GM12878 (cell line): ENCODE results near the gene IFI30. TPM values are rescaled to one million over a fixed set of nuclear protein-coding genes. Genes with fewer than 3 reads are reported as not detected.

Experiments
- ATAC-seq: fragments of 200-7000 bp; cut with Tn5 transposase; 3 replicates; pipeline ENCODE4 v1.9.1; 2020; ENCODE audit warnings: mild to moderate bottlenecking, moderate library complexity
- BruUV-seq: library from RNA; stranded (reverse); fragments of 400-500 nt; replicated peaks from 2 replicates; lab custom pipeline; 2021; lab: Mats Ljungman, UMichigan
- CTCF ChIA-PET: fragments of 300-600 bp; sonication (Branson Sonifier 250); formaldehyde crosslinking; extraction: SDS; loops from one replicate; lab custom pipeline; 2021; ENCODE audit warnings: inconsistent platforms; lab: Yijun Ruan, JAX
- POLR2A ChIA-PET: fragments of 350-600 bp; formaldehyde crosslinking; extraction: SDS; loops from one replicate; lab custom pipeline; 2021; ENCODE audit warnings: inconsistent platforms; lab: Charles Lee
- RAD21 ChIA-PET: fragments of 300-600 bp; sonication (Branson Sonifier 250); formaldehyde crosslinking; loops from one replicate; lab custom pipeline; 2023; ENCODE audit warnings: antibody characterized with exemption; ENCODE audit not compliant: unreplicated experiment; lab: Charles Lee
- SMC1A ChIA-PET: fragments of 300-600 bp; sonication (Branson Sonifier 250); formaldehyde crosslinking; loops from one replicate; lab custom pipeline; 2023; ENCODE audit not compliant: unreplicated experiment, uncharacterized antibody; lab: Charles Lee
- DNase-seq: peaks from one replicate; pipeline ENCODE4 v3.0.0-alpha.2; 2011; ENCODE audit warnings: low read depth, low spot score
- FAIRE-seq: peaks from 3 replicates; lab custom pipeline; 2011; peaks lifted over from hg19 to GRCh38; lab: Jason Lieb, UNC
- H2AFZ ChIP-seq: 2 replicates; pipeline ENCODE4 v1.6.0; 2011; ENCODE audit warnings: low read depth, low read length, control low read depth; ENCODE audit not compliant: control insufficient read depth
- H3K27ac ChIP-seq: 2 replicates; pipeline ENCODE4 v1.5.1; 2011; ENCODE audit warnings: control low read depth; ENCODE audit not compliant: control insufficient read depth, insufficient read depth
- H3K27me3 ChIP-seq, 2 experiments: replicated peaks in 1 of 2; 2 replicates each; pipeline versions ENCODE4 v1.6.0 to v1.6.1; 2011; ENCODE audit warnings: low read length in 1 of 2; ENCODE audit not compliant: control insufficient read depth in 2 of 2, insufficient read depth in 2 of 2
- H3K36me3 ChIP-seq, 2 experiments: 2 replicates each; pipeline ENCODE4 v1.5.1; 2011; ENCODE audit warnings: low read length in 1 of 2; ENCODE audit not compliant: control insufficient read depth in 2 of 2, insufficient read depth in 2 of 2
- H3K4me1 ChIP-seq: 2 replicates; pipeline ENCODE4 v1.6.1; 2011; ENCODE audit warnings: mild to moderate bottlenecking, low read length, moderate library complexity, mixed read lengths; ENCODE audit not compliant: control insufficient read depth, insufficient read depth
- H3K4me2 ChIP-seq: 2 replicates; pipeline ENCODE4 v1.6.0; 2011; ENCODE audit warnings: control low read depth; ENCODE audit not compliant: control insufficient read depth, insufficient read depth
- H3K4me3 ChIP-seq: fragments of 200-600 bp; sonication (generic); 2 replicates; pipeline ENCODE4 v1.5.1; 2016
- H3K79me2 ChIP-seq: 2 replicates; pipeline ENCODE4 v1.6.0; 2011; ENCODE audit warnings: low read length; ENCODE audit not compliant: control insufficient read depth, insufficient read depth
- H3K9ac ChIP-seq: 2 replicates; pipeline ENCODE4 v1.8.0; 2011; ENCODE audit warnings: low read length, control low read depth, mixed read lengths; ENCODE audit not compliant: control insufficient read depth, insufficient read depth
- H3K9me3 ChIP-seq: replicated peaks from 3 replicates; pipeline ENCODE4 v1.5.1; 2011; ENCODE audit warnings: mild to moderate bottlenecking, low read length; ENCODE audit not compliant: control insufficient read depth, insufficient read depth
- H4K20me1 ChIP-seq: 2 replicates; pipeline ENCODE4 v1.6.0; 2011; ENCODE audit not compliant: control insufficient read depth, insufficient read depth
- ATF2 ChIP-seq: IDR thresholded peaks from 2 replicates; pipeline ENCODE4 v1.6.1; 2012; ENCODE audit warnings: low read length, inconsistent platforms
- BCL11A ChIP-seq: IDR thresholded peaks from 2 replicates; pipeline ENCODE4 v1.6.1; 2011; ENCODE audit warnings: low read depth, low read length
- CBX3 ChIP-seq: fragments of 200-600 bp; sonication (generic); IDR thresholded peaks from 2 replicates; pipeline ENCODE4 v1.6.1; 2016; ENCODE audit warnings: low read depth, borderline replicate concordance
- EP300 ChIP-seq, 2 experiments: fragments of 150-350 bp in 1 of 2; IDR thresholded peaks; 2 replicates each; pipeline ENCODE4 v1.6.1; 2011 to 2012; ENCODE audit warnings: low read depth in 2 of 2, low read length in 2 of 2, borderline replicate concordance in 1 of 2, improper control_type of control experiment in 1 of 2, inconsistent platforms in 1 of 2; ENCODE audit not compliant: control insufficient read depth in 1 of 2
- JUND ChIP-seq: IDR thresholded peaks from 2 replicates; pipeline ENCODE4 v1.6.1; 2012; ENCODE audit warnings: low read depth, mild to moderate bottlenecking, low read length, improper control_type of control experiment, moderate library complexity
- NBN ChIP-seq: fragments of 450-650 bp; IDR thresholded peaks from 2 replicates; pipeline ENCODE4 v1.6.1; 2016
- POLR2AphosphoS5 ChIP-seq: IDR thresholded peaks from 2 replicates; pipeline ENCODE4 v1.6.1; 2011; ENCODE audit warnings: mild to moderate bottlenecking, low read length, inconsistent platforms
- SPI1 ChIP-seq: IDR thresholded peaks from 2 replicates; pipeline ENCODE4 v1.6.1; 2011; ENCODE audit warnings: low read depth, mild to moderate bottlenecking, low read length, moderate library complexity, borderline replicate concordance; ENCODE audit not compliant: insufficient read depth
- TCF7 ChIP-seq: IDR thresholded peaks from 2 replicates; pipeline ENCODE4 v1.6.1; 2014; ENCODE audit warnings: antibody characterized with exemption, borderline replicate concordance
- ZBED1 ChIP-seq: IDR thresholded peaks from 2 replicates; pipeline ENCODE4 v1.6.1; 2016; ENCODE audit warnings: borderline replicate concordance
- ZNF274 ChIP-seq: IDR thresholded peaks from one replicate; pipeline ENCODE4 v1.8.0; 2011; ENCODE audit not compliant: insufficient read length, insufficient read depth
- WGBS: methylation state at CpG from one replicate; pipeline ENCODE4 v1.1.6; 2016; ENCODE audit warnings: low lambda C conversion rate; ENCODE audit not compliant: insufficient replicate concordance, insufficient coverage; ENCODE audit errors: missing lambda C conversion rate; 5-methylcytosine and 5-hydroxymethylcytosine counted together
- in situ Hi-C: fragments of 300-500 bp; cut with MboI; formaldehyde crosslinking; loops from 9 replicates; pipeline ENCODE4 v1.14.3; 2018; ENCODE audit warnings: mixed read lengths
- intact Hi-C: fragments of 100-400 bp; cut with micrococcal nuclease; formaldehyde crosslinking; loops from one replicate; pipeline ENCODE4 v1.14.2; 2022; ENCODE audit not compliant: unreplicated experiment
- polyA plus RNA-seq, 11 experiments: library from polyadenylated mRNA; depleted of rRNA in 4 of 11; unstranded in 6 of 11; stranded (reverse) in 5 of 11; fragments of >200 nt; fragmentation: Nextera tagmentation in 4 of 11; fragmentation: Illumina TruSeq in 1 of 11; extraction: Ambion mirVana in 4 of 11; extraction: Trizol in 1 of 11; gene quantifications; 1 replicate in 1 of 11; 2 replicates in 10 of 11; pipeline versions ENCODE4 v1.2.1 to v1.2.3, GENCODE V29; 2011 to 2016; ENCODE audit warnings: inconsistent platforms in 2 of 11, missing spikeins in 2 of 11, low read depth in 1 of 11
- total RNA-seq, 4 experiments: library from RNA; depleted of rRNA in 3 of 4; stranded (reverse); fragments of >200 nt in 3 of 4; fragmentation: Illumina TruSeq in 1 of 4; extraction: Trizol in 1 of 4; gene quantifications; 2 replicates each; pipeline versions ENCODE4 v1.2.1 to v1.2.3, GENCODE V29; 2013 to 2021
- TF ChIP-seq, protein P1 (sequence below): fragments of 450-650 bp; IDR thresholded peaks from 2 replicates; pipeline ENCODE4 v1.6.1; 2017; ENCODE audit warnings: mild to moderate bottlenecking, moderate library complexity
- TF ChIP-seq, protein P2 (sequence below): fragments of 450-650 bp; IDR thresholded peaks from 2 replicates; pipeline ENCODE4 v1.6.1; 2017; ENCODE audit warnings: borderline replicate concordance
- TF ChIP-seq, protein P3 (sequence below): fragments of 450-650 bp; IDR thresholded peaks from 2 replicates; pipeline ENCODE4 v1.6.1; 2017; ENCODE audit warnings: low read depth, mild to moderate bottlenecking, moderate library complexity

The IFI30 gene
- total and polyA plus RNA-seq, 10 of the 15 experiments (the other 5 are each of a cell fraction or from before 2014, with no cell fraction given) = 221 to 1,112 (median 451) TPM

- ChIA-PET CTCF (interaction anchor here (0.6 to 1.5 kb wide), 3 partner anchors 11 to 93 kb away, joined by 3 to 8 read pairs (median 3); no protein-coding TSS in a partner anchor), POLR2A (no interaction called here), RAD21 (interaction anchor here (0.6 to 0.9 kb wide), 2 partner anchors 99 to 171 kb away, joined by 3 to 4 read pairs; no protein-coding TSS in a partner anchor), SMC1A (no interaction called here)
- no peak overlapping the region for H3K4me3 ChIP-seq
- no peak for ATAC-seq
- no peak overlapping the region for H2AFZ ChIP-seq
- WGBS = 75% methylated on average over 16 of the region's 18 CpGs
- no peaks in the 10 kb centered on the region for H4K20me1 ChIP-seq
- no peaks in the 10 kb centered on the region for H3K9me3 ChIP-seq
- H3K27ac ChIP-seq = no peak overlapping the region
- no peak for DNase-seq
- H3K36me3 ChIP-seq = peaks cover 5 to 6% of the 10 kb centered on the region in 2 experiments; a peak in 3 of 4 replicates
- FAIRE-seq = no peak
- no peaks in the 10 kb centered on the region for H3K27me3 ChIP-seq
- TSS peak; percentile 56 for BruUV-seq
- in situ Hi-C loops = no loop called here
- H3K79me2 ChIP-seq = peaks cover 11% of the 10 kb centered on the region
- H3K9ac ChIP-seq = no peak overlapping the region
- intact Hi-C loops = no loop called here
- H3K4me1 ChIP-seq = peaks cover 13% of the 10 kb centered on the region
- H3K4me2 ChIP-seq = no peak overlapping the region
- TF ChIP-seq, protein P1, sequence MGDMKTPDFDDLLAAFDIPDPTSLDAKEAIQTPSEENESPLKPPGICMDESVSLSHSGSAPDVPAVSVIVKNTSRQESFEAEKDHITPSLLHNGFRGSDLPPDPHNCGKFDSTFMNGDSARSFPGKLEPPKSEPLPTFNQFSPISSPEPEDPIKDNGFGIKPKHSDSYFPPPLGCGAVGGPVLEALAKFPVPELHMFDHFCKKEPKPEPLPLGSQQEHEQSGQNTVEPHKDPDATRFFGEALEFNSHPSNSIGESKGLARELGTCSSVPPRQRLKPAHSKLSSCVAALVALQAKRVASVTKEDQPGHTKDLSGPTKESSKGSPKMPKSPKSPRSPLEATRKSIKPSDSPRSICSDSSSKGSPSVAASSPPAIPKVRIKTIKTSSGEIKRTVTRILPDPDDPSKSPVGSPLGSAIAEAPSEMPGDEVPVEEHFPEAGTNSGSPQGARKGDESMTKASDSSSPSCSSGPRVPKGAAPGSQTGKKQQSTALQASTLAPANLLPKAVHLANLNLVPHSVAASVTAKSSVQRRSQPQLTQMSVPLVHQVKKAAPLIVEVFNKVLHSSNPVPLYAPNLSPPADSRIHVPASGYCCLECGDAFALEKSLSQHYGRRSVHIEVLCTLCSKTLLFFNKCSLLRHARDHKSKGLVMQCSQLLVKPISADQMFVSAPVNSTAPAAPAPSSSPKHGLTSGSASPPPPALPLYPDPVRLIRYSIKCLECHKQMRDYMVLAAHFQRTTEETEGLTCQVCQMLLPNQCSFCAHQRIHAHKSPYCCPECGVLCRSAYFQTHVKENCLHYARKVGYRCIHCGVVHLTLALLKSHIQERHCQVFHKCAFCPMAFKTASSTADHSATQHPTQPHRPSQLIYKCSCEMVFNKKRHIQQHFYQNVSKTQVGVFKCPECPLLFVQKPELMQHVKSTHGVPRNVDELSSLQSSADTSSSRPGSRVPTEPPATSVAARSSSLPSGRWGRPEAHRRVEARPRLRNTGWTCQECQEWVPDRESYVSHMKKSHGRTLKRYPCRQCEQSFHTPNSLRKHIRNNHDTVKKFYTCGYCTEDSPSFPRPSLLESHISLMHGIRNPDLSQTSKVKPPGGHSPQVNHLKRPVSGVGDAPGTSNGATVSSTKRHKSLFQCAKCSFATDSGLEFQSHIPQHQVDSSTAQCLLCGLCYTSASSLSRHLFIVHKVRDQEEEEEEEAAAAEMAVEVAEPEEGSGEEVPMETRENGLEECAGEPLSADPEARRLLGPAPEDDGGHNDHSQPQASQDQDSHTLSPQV = no peak
- TF ChIP-seq CBX3 (no peak), EP300 (IDR thresholded peaks at IDR 0.05; ENCODE audit: borderline replicate concordance in 1 of 2, control insufficient read depth in 1 of 2, low read depth in 2 of 2, low read length in 2 of 2) (no peak), ZNF274 (no peak), NBN (no peak), BCL11A (no peak), JUND (no peak), ATF2 (no peak), SPI1 (no peak), TCF7 (no peak), POLR2AphosphoS5 (no peak), ZBED1 (no peak)
- TF ChIP-seq, protein P2, sequence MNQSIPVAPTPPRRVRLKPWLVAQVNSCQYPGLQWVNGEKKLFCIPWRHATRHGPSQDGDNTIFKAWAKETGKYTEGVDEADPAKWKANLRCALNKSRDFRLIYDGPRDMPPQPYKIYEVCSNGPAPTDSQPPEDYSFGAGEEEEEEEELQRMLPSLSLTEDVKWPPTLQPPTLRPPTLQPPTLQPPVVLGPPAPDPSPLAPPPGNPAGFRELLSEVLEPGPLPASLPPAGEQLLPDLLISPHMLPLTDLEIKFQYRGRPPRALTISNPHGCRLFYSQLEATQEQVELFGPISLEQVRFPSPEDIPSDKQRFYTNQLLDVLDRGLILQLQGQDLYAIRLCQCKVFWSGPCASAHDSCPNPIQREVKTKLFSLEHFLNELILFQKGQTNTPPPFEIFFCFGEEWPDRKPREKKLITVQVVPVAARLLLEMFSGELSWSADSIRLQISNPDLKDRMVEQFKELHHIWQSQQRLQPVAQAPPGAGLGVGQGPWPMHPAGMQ = no peak
- TF ChIP-seq, protein P3, sequence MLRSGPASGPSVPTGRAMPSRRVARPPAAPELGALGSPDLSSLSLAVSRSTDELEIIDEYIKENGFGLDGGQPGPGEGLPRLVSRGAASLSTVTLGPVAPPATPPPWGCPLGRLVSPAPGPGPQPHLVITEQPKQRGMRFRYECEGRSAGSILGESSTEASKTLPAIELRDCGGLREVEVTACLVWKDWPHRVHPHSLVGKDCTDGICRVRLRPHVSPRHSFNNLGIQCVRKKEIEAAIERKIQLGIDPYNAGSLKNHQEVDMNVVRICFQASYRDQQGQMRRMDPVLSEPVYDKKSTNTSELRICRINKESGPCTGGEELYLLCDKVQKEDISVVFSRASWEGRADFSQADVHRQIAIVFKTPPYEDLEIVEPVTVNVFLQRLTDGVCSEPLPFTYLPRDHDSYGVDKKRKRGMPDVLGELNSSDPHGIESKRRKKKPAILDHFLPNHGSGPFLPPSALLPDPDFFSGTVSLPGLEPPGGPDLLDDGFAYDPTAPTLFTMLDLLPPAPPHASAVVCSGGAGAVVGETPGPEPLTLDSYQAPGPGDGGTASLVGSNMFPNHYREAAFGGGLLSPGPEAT = no peak
Measured at GRCh38 chr19:18157465-18158063, 16.0 kb upstream of the IFI30 start.
